Activated naive CD4-positive, alpha-beta T cell treated with anti-CD3 and anti-CD28 coated beads for 36 hours (primary cell): ENCODE measurements around the gene NHERF2. TPM values are rescaled to one million over a fixed set of nuclear protein-coding genes. Genes with fewer than 3 reads are reported as not detected.

Experiments used
- CTCF ChIA-PET: fragments of 350-600 bp; sonication (Branson Sonifier 250); formaldehyde crosslinking; loops from one replicate; lab custom pipeline; 2021; ENCODE audit warnings: antibody characterized with exemption; lab: Charles Lee
- DNase-seq: peaks from one replicate; pipeline ENCODE4 v3.0.0-alpha.2; 2020
- H3K27ac Mint-ChIP-seq: one replicate; pipeline ENCODE4 v1.8.0; 2021; ENCODE audit warnings: mild to moderate bottlenecking, mixed read lengths
- H3K27me3 Mint-ChIP-seq: one replicate; pipeline ENCODE4 v1.8.0; 2021; ENCODE audit warnings: low read depth, mixed read lengths
- H3K36me3 Mint-ChIP-seq: one replicate; pipeline ENCODE4 v1.8.0; 2021; ENCODE audit warnings: low read depth, mixed read lengths
- H3K4me1 Mint-ChIP-seq: one replicate; pipeline ENCODE4 v1.8.0; 2021; ENCODE audit warnings: low read depth, mixed read lengths
- H3K4me3 Mint-ChIP-seq: one replicate; pipeline ENCODE4 v1.8.0; 2021; ENCODE audit warnings: mild to moderate bottlenecking, moderate library complexity, mixed read lengths
- H3K9me3 Mint-ChIP-seq: one replicate; pipeline ENCODE4 v1.8.0; 2021; ENCODE audit warnings: mixed read lengths
- intact Hi-C: fragments of 100-400 bp; cut with micrococcal nuclease; formaldehyde crosslinking; loops from one replicate; pipeline ENCODE4 v1.15.1; 2023
- total RNA-seq, 2 experiments: library from RNA; stranded (reverse); gene quantifications; one replicate each; pipeline ENCODE4 v1.2.3, GENCODE V29; 2021

The NHERF2 gene
- total RNA-seq, 2 experiments from 2014 or later, result 1.5 to 2.1 TPM

DNA sequence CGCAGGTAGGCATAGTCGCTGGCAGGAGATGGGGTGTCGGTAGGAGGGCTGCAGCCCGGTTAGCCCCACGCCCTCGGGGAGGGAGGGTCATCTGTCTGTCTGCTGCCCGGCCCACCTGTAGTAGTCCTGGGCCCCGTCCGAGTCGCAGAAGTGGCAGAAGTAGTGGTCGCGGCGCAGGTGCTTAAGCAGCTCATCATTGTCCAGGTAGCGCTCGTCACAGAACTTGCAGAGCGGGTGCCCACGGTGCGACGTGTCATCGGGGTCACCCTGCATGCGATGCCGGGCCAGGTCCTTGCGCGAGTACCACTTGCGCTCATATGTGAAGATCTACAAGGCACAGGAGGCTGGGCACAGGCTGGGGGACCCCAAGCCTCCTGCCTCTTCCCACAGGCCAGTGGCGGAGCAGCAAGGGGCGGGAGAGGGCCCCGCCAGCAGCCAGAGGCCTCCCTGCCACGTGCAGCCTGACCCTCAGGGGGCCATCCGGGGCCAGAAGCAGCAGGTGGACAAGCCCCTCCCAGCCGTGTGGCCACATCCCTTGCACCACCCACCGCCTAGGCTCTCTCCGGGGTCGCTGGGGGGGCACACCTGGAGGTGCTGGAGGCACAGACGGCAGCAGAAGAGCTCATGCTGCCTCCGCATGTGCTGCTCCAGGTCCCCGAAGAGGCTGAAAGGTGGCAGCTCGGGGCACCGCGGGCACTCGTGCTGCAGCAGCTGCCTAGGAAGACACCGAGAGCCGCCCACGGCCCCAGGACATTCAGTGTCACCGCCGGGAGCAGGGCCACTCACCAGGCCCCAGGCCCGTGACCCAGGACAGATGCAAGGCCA, 24.1 kb upstream of the NHERF2 start:
- peaks cover 28% of the 10 kb centered on the region for H3K4me1 Mint-ChIP-seq
- no peak overlapping the region for H3K27ac Mint-ChIP-seq
- peaks cover 26% of the 10 kb centered on the region for H3K36me3 Mint-ChIP-seq
- intact Hi-C loops, result no loop called here
- CTCF ChIA-PET, result interaction anchor here (1.3 to 2.2 kb wide), 5 partner anchors 8 to 138 kb away, joined by 4 to 36 read pairs (median 4); partner anchors contain the start of genes MSRB1, NTHL1 and TSC2
- H3K9me3 Mint-ChIP-seq, result no peaks in the 10 kb centered on the region
- no peaks in the 10 kb centered on the region for H3K27me3 Mint-ChIP-seq
- DNase-seq, result no peak
- H3K4me3 Mint-ChIP-seq, result no peak overlapping the region

DNA sequence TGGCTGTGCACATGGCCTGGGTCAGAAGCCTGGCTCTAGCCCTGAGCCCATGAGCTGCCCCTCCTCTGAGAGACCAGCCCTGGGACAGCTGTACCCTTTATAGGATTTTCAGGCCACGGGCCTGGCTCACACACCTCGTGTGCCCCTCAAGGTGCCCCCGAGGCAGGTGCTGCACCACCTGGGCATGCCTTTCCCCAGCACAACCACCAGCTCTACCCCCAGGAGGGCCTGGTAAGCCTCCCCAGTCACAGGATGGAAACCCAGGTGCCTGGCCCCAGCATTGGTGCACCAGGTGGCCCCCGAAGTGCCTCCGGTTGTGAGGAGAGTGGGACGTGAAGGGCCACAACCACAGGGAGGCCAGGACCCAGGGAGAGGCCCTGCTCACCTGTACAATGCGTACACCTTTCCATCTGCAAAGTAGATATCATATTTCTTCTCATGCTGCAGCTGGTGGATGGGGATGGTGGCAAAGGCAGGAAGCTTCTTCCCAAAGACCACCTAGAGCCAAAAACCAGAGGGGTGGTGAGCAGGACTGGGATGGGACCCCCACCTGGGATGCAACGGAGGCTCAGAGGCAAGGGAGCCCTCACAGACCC, 23.4 kb upstream of the NHERF2 start:
- CTCF ChIA-PET, result interaction anchor here (0.7 to 2.2 kb wide), 8 partner anchors 9 to 257 kb away, joined by 3 to 36 read pairs (median 4); partner anchors contain the start of genes MSRB1, NTHL1 and TSC2
- peaks cover 32% of the 10 kb centered on the region for H3K36me3 Mint-ChIP-seq
- H3K27ac Mint-ChIP-seq, result no peak overlapping the region
- H3K9me3 Mint-ChIP-seq, result no peaks in the 10 kb centered on the region
- no peak overlapping the region for H3K4me3 Mint-ChIP-seq
- DNase-seq, result no peak
- intact Hi-C loops, result no loop called here
- peaks cover 31% of the 10 kb centered on the region for H3K4me1 Mint-ChIP-seq
- no peaks in the 10 kb centered on the region for H3K27me3 Mint-ChIP-seq

DNA sequence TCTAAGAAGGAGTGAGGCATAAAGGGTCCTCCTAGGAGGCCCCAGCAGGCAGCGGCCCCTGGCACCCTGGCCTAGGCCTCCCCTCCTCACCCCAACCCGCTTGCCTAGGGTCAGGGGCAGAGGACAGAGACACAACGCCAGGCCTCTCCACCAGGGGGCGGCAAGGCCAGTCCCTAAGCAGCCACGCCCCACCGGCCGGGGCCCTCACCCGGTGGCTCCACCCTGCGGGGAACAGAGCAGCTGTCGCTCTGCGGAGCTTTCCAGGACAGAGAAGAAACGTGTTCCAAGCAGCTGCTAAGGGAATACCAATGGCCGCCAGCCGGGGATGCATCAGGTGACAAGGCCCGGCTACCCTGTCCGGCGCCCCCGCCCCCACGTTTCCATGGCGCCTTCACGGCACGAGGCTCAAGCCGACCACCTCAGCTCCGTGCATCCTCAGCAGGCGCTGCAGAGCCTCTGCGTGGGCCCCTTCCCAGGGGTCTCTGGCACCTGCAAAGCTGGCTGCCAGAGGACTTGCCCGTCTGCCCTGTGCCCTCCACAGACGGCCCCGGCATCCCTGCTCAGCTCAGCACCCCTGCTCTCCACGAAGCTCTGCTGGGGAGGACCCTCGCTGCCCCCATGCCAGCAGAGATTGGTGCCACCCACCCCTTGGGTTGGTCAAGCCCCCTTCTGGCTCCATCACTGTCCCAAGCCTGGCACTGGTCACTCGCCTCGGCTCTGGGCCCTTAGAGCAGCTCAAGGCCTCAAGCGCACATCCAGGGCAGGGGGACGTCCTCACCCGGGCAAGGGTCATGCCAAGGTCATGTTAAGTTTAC, 22.7 kb upstream of the NHERF2 start:
- no peaks in the 10 kb centered on the region for H3K27me3 Mint-ChIP-seq
- H3K9me3 Mint-ChIP-seq, result no peaks in the 10 kb centered on the region
- H3K27ac Mint-ChIP-seq, result no peak overlapping the region
- peaks cover 37% of the 10 kb centered on the region for H3K4me1 Mint-ChIP-seq
- peak; percentile 90 for DNase-seq
- intact Hi-C loops, result no loop called here
- CTCF ChIA-PET, result interaction anchor here (0.6 to 2.2 kb wide), 15 partner anchors 8 to 425 kb away, joined by 3 to 36 read pairs (median 4); partner anchors contain the start of genes GFER, MSRB1, NTHL1 and TSC2
- H3K4me3 Mint-ChIP-seq, result no peak overlapping the region
- peaks cover 35% of the 10 kb centered on the region for H3K36me3 Mint-ChIP-seq

GRCh38 chr16:2004795-2005517, 21.7 kb upstream of the NHERF2 start:
- Mint-ChIP-seq H3K9me3 (no peaks in the 10 kb centered on the region), H3K4me3 (no peak overlapping the region), H3K36me3 (peaks cover 35% of the 10 kb centered on the region), H3K27me3 (no peaks in the 10 kb centered on the region), H3K27ac (no peak overlapping the region), H3K4me1 (peaks cover 37% of the 10 kb centered on the region)
- CTCF ChIA-PET, result interaction anchor here (0.6 to 2.2 kb wide), 6 partner anchors 7 to 135 kb away, joined by 3 to 36 read pairs (median 5); no protein-coding TSS in a partner anchor
- DNase-seq, result no peak
- intact Hi-C loops, result loop anchor here (5.0 kb wide), 1 partner anchor 148 kb away; no protein-coding TSS in a partner anchor

GRCh38 chr16:2005646-2006045, 21.1 kb upstream of the NHERF2 start:
- H3K36me3 Mint-ChIP-seq, result peaks cover 39% of the 10 kb centered on the region
- H3K9me3 Mint-ChIP-seq, result no peaks in the 10 kb centered on the region
- no peak for DNase-seq
- intact Hi-C loops, result loop anchor here (5.0 kb wide), 1 partner anchor 148 kb away; no protein-coding TSS in a partner anchor
- H3K27ac Mint-ChIP-seq, result no peak overlapping the region
- CTCF ChIA-PET, result no interaction called here
- H3K27me3 Mint-ChIP-seq, result no peaks in the 10 kb centered on the region
- no peak overlapping the region for H3K4me3 Mint-ChIP-seq
- peaks cover 42% of the 10 kb centered on the region for H3K4me1 Mint-ChIP-seq

- Mint-ChIP-seq H3K27me3 (no peaks in the 10 kb centered on the region), H3K4me3 (no peak overlapping the region), H3K36me3 (peaks cover 36% of the 10 kb centered on the region), H3K27ac (peak overlapping the region; percentile 46), H3K4me1 (peaks cover 42% of the 10 kb centered on the region), H3K9me3 (no peaks in the 10 kb centered on the region)
- intact Hi-C loops, result loop anchor here (5.0 kb wide), 1 partner anchor 149 kb away; no protein-coding TSS in a partner anchor
- DNase-seq, result no peak
- CTCF ChIA-PET, result no interaction called here
These were observed 20.4 kb upstream of the NHERF2 start for GRCh38 chr16:2006317-2006716.

DNA sequence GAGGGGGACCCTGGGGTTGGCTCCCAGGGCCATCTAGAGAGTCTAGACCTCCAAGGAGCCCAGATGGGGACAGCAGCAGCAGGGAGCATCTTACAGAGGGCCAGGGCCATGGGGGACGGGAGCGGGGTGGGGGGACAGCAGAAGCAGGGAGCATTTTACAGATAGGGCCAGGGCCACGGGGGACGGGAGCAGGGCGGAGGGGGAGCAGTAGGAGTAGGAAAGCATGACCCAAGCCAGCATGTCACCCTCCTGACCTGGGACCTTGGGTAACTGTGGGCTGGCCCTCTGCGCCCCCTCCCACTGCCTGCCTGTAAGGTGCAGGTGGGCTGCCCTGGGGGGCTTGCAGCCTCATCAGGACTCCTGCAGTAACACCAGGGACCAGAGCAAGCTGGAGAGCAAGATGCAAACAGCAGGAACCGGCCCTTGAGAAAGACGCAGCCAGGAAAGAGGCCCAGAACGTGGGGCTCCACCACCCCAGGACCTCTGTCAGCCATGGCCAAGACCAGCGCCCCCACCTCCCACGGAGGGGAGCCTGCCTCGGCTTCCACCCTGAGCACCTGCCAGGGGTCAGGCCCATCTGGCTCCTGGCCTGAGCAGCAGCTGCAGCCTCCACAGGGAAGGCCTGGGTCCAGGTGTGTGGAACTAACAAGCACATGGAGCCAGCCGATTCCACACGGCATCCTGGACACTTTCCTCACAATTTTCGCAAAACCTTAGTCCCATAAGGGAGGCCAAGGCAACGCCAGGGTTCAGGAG, 19.4 kb upstream of the NHERF2 start:
- peak overlapping the region; percentile 82 for H3K4me3 Mint-ChIP-seq
- no peaks in the 10 kb centered on the region for H3K9me3 Mint-ChIP-seq
- CTCF ChIA-PET, result interaction anchor here (0.6 to 1.3 kb wide), 4 partner anchors 9 to 141 kb away, joined by 3 to 4 read pairs (median 3); no protein-coding TSS in a partner anchor
- H3K36me3 Mint-ChIP-seq, result peaks cover 33% of the 10 kb centered on the region
- intact Hi-C loops, result loop anchor here (5.0 kb wide), 1 partner anchor 150 kb away; no protein-coding TSS in a partner anchor
- no peak for DNase-seq
- H3K4me1 Mint-ChIP-seq, result peaks cover 42% of the 10 kb centered on the region
- no peaks in the 10 kb centered on the region for H3K27me3 Mint-ChIP-seq
- H3K27ac Mint-ChIP-seq, result peak overlapping the region; percentile 89

GRCh38 chr16:2008009-2008526, 18.6 kb upstream of the NHERF2 start:
- Mint-ChIP-seq H3K4me1 (peaks cover 42% of the 10 kb centered on the region), H3K4me3 (peak overlapping the region; percentile 82), H3K27me3 (no peaks in the 10 kb centered on the region), H3K9me3 (no peaks in the 10 kb centered on the region), H3K36me3 (peaks cover 30% of the 10 kb centered on the region), H3K27ac (peak overlapping the region; percentile 89)
- intact Hi-C loops, result loop anchor here (2.0 to 5.0 kb wide), 2 partner anchors 43 to 151 kb away; partner anchors contain the start of gene RPS2
- CTCF ChIA-PET, result interaction anchor here (0.9 to 1.3 kb wide), 4 partner anchors 9 to 20 kb away, joined by 3 to 4 read pairs (median 3); no protein-coding TSS in a partner anchor
- peak; percentile 62 for DNase-seq

DNA sequence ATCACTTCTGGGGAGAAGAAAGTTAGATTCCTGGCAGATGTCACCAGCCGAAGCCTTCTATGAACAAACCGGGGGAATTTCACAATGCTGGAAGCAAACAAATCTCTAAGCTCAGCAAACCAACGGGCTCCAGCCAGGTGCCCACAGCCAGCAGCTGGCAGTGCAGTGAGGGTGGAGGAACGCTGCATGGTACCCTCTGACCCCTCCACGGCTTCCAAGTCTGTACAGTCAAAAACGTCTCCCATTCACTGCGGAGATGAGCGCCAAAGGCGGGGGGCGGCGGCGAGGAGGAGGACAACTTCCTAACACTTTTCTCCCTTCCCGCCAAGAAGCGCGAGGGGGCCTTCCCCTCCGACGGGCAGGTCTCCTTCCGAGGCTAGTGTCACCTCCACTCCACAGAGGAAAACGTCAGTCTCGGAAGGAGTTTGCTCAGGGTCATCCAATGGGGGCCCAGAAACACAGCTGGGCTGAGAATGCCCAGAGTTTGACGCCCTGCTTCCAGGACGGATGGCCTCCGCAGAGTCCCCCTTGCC, 18.0 kb upstream of the NHERF2 start:
- Mint-ChIP-seq H3K9me3 (no peaks in the 10 kb centered on the region), H3K27me3 (no peaks in the 10 kb centered on the region), H3K4me3 (peak overlapping the region; percentile 82), H3K27ac (peak overlapping the region; percentile 89), H3K36me3 (peaks cover 30% of the 10 kb centered on the region), H3K4me1 (peaks cover 42% of the 10 kb centered on the region)
- CTCF ChIA-PET, result interaction anchor here (0.6 to 1.3 kb wide), 4 partner anchors 10 to 19 kb away, joined by 3 read pairs; no protein-coding TSS in a partner anchor
- intact Hi-C loops, result loop anchor here (1.0 to 5.0 kb wide), 3 partner anchors 16 to 151 kb away; partner anchors contain the start of gene RPS2
- DNase-seq, result peak; percentile 77

GRCh38 chr16:2009164-2009711, 17.5 kb upstream of the NHERF2 start:
- Mint-ChIP-seq H3K27me3 (no peaks in the 10 kb centered on the region), H3K27ac (peak overlapping the region; percentile 89), H3K9me3 (no peaks in the 10 kb centered on the region), H3K36me3 (peaks cover 30% of the 10 kb centered on the region), H3K4me1 (peaks cover 42% of the 10 kb centered on the region), H3K4me3 (peak overlapping the region; percentile 82)
- CTCF ChIA-PET, result interaction anchor here (0.6 to 1.0 kb wide), 2 partner anchors 12 to 19 kb away, joined by 3 read pairs; no protein-coding TSS in a partner anchor
- no peak for DNase-seq
- intact Hi-C loops, result loop anchor here (1.0 to 5.0 kb wide), 3 partner anchors 17 to 152 kb away; partner anchors contain the start of gene RPS2
